HL-60/S4 treated with phorbol 12-myristate 13-acetate at 8.2 ng/mL for 4 days and 3 days (cell line): ENCODE data around the gene BLOC1S1.

Experiments
- in situ Hi-C: fragments of 300-500 bp; cut with MboI; formaldehyde crosslinking; loops from 2 replicates; pipeline ENCODE4 v1.15.0; 2022; ENCODE audit warnings: low sequenced_read_pairs

Gene BLOC1S1

DNA sequence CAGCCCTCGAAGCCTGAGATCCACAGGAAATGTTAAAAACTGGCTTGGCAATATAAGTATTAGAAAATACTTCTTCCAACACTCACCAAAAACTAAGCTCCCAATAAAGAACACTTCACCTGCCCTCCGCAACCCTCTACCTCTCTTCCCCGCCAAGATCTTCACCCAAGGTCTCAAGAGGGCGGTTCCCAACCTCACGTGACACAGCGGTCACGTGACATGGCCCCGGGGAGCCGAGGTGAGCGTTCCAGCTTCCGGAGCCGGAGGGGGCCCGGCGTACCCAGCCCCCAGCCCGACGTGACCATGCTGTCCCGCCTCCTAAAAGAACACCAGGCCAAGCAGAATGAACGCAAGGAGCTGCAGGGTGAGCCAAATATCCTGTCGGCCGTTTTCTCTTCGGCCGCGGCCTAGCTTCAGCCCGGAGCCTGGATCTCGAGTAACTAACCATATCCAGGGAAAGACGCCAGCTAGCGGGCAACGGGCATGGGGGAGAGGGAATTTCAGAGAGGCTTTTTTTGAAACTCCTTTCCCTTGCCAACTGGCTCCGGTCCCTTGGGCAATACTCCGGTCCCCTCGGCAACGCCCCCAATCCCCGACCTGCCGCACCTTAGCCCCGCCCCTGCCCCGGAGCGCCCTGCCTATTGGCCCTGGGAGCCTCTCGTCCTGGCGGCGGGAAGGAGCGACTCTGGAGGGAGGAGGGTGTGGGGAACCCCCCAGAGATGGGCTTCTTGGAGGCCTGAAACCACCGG lies at the start of gene BLOC1S1:
TSS of gene BLOC1S1 (plus strand) at position 214 of the 749 bp plus-strand sequence. CDS start at position 220, 6 bp downstream.
- in situ Hi-C loops: no loop called here

DNA sequence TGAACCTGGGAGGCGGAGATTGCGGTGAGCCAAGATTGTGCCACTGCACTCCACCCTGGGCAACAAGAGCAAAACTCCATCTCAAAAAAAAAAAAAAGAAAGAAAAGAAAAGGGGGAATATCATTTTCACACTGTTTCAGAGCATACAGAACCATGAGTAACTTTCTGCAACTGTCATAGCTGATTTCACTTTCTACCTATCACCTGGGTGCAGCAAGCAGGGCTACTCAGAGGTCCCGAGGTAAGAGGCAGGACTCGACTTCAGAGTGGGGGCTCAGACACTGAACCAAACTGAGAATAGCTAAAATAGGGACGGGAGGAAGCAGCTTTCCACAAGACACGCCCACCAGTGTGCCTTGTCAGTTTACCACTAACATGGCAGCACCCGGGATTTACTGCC lies 49.3 kb upstream of the BLOC1S1 start:
- in situ Hi-C loops: loop anchor here (25.0 kb wide), 1 partner anchor 479 kb away; no protein-coding TSS in a partner anchor

DNA sequence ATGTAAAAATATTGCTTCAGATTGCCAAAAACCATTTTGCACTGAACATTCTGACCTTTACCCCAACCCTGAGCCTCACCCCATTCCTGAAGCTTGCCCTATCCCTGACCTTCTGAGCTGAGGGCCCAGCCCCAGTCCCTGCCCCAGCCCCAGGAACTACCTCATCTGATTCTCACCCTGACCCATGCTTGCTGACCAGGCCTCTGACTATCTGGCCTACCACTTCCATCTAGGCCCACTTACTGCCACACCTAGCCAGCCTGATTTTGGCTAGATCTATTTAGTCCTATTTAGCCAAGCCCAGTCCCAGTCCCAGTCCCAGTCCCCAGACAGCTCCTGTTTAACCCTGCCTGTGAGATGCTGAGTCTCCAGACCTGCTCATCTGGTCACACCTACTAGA lies 45.6 kb upstream of the BLOC1S1 start:
- in situ Hi-C loops: loop anchor here (25.0 kb wide), 1 partner anchor 483 kb away; no protein-coding TSS in a partner anchor

DNA sequence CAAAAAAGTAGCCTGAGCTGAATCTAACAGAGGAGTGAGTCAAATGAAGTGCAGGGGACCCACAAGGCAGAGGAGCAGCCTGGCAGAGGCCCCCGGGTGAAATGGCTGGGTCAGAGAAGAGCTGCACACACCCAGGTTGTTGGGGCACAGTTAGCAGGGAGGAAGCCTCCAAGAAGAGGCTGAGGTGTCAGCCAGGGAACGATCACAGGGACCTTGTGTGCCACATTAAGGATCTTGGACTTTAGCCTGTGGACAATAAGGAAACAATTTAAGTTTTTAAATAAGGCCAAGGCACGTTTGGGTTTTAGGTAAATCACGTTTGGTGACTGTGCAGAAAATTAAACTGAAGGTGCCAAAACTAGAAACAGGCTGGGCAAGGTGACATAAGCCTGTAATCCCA lies 44.1 kb upstream of the BLOC1S1 start:
- in situ Hi-C loops: loop anchor here (25.0 kb wide), 1 partner anchor 484 kb away; no protein-coding TSS in a partner anchor

DNA sequence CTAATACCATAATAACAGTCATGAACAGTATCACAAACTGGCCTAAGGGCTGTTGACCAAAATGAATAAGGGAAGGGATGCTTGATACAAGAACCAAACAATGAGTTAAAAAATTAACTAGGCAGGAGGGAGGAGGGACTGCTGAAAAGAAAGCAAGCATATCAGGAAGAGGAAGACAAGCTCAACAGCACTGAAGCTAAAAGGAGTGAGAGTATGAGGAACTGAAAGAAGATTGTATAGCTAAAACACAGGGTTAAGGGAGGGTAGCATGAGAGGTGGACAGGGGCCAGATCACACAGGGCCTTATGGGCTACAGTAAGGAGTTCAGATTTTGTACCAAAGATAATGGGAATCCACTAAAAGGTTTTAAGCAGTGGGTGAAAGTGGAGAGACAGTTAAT lies 42.2 kb upstream of the BLOC1S1 start:
- in situ Hi-C loops: loop anchor here (25.0 kb wide), 1 partner anchor 486 kb away; no protein-coding TSS in a partner anchor

DNA sequence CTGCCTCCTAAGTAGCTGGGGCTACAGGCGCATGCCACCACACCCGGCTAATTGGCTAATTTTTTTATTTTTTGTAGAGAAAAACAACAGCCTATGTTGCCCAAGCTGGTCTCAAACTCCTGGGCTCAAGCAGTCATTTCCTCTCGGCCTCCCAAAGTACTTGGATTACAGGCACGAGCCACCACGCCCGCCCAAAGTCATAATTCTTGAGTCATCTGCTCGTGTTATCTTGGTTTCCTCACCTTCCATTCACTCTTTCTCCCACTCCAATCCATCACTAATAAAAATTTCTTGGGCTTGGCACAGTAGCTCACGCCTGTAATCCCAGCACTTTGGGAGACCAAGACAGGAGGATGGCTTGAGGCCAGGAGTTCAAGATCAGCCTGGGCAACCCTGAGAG lies 40.2 kb upstream of the BLOC1S1 start:
- in situ Hi-C loops: no loop called here

DNA sequence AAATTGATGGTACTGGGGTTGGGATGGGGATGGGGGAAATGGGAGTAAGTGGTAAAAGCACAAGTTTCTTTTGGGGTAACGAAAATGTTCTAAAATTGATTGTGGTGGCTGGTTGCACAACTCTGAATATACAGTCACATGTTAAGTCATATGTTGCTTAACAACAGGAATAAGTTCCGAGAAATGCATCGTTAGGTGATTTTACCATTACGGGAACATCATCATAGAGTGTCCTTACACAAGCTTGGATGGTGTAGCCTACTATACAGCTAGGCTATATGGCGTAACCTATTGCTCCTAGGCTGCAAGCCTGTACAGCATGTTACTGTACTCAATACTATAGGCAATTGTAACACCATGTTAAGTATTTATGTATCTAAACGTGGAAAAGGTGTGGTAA lies 39.1 kb upstream of the BLOC1S1 start:
- in situ Hi-C loops: no loop called here

DNA sequence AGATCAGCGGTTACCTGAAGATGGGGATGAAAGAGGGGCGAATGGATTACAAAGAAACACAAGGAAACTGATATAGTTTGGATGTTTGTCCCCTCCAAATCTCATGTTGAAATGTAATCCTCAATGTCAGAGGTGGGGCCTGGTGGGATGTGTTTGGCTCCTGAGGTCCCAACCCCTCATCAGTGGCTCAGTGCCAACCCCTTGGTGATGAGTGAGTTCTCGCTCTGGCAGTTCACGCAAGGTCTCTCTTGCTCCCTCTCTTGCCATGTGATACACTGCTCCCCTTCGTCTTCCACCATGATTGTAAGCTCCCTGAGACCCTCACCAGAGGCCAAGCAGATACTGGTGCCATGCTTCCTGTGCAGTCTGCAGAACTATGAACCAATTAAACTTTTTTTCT lies 36.2 kb upstream of the BLOC1S1 start:
- in situ Hi-C loops: no loop called here

DNA sequence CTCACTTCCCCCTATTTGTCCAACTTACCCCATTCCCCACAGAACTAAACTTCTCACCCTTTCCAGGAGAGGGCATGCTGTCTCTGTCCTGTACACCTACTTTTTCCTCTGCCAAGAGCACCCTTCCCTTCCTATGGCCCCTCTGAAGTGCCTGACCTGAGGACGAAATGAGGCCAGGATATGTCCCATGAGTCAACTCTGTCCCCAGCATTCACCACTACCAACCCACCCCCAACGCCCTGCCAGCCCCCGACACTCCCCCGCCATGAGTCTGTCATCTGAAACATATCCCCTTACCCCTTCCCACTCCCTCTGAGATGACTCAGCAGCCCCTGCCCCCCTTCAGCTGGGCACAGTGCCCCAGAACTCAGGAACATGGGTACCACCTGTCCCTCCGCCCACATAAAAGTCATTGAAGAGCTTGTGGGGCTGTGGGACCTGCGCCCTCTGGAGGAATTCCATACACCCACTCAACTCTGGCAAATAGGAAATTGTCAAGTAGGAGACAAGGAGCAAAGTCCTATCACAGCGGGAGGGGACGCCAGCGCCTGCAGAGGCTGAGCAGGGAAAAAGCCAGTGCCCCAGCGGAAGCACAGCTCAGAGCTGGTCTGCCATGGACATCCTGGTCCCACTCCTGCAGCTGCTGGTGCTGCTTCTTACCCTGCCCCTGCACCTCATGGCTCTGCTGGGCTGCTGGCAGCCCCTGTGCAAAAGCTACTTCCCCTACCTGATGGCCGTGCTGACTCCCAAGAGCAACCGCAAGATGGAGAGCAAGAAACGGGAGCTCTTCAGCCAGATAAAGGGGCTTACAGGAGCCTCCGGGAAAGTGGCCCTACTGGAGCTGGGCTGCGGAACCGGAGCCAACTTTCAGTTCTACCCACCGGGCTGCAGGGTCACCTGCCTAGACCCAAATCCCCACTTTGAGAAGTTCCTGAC lies 34.4 kb upstream of the BLOC1S1 start:
- in situ Hi-C loops: no loop called here

DNA sequence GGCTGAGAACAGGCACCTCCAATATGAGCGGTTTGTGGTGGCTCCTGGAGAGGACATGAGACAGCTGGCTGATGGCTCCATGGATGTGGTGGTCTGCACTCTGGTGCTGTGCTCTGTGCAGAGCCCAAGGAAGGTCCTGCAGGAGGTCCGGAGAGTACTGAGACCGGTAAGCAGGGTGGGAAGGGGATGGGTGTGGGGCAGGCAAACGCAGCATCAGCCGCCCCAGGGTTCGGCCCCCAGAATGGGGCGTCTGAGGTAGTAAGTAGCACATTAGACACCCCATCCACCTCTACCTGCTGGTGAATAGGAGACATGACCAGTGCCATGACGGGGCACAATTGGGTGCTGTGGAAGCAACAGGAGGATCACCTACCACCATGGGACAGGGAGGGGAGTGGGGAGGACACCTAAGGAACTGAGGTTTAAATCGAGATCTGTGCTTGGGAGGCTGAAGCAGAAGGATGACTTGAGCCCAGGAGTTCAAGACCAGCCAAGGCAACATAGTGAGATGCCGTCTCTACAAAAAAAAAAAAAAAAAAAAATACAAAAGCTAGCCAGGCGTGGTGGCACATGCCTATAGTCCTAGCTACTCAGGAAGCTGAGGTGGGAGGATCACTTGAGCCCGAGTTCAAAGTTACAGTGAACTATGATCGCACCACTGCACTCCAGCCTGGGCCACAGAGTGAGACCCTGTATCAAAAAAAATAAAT lies 33.6 kb upstream of the BLOC1S1 start:
- in situ Hi-C loops: no loop called here

DNA sequence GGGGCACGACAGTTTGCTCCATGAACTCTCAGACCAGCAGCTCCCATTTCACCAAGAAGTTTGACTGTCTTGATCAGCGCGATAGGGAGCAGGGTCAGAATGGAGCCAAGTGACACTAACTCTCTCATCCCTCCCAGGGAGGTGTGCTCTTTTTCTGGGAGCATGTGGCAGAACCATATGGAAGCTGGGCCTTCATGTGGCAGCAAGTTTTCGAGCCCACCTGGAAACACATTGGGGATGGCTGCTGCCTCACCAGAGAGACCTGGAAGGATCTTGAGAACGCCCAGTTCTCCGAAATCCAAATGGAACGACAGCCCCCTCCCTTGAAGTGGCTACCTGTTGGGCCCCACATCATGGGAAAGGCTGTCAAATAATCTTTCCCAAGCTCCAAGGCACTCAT lies 32.2 kb upstream of the BLOC1S1 start:
- in situ Hi-C loops: no loop called here

DNA sequence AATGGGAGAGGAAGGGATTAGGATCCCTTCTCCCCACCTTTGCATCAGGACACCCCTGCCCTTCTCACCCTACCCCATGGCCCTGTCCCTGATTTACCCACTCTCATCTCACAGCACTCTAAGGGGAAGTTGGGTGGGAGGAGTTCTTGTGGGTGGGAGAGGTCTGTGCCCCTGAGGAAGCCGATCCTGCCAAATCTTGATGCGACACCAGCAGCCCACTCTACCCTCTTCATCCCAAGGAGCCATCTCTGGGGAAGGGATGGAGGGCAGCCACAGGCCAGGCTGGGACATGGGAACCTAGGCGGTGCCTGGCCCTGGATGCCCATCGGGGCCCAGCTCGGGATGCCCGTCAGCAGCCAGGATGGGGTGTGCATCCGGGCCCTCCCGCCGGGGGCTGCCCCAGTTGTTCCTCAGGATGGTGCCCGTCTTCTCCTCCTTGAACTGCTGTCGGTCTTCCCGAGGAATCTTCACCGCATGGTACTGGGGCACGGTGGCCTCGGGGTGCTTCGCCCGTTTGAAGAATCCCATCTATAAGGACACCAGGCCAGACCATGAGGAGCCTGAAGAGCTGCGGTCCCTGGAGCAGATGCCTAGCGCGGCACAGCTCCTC lies 31.0 kb upstream of the BLOC1S1 start:
- in situ Hi-C loops: no loop called here

DNA sequence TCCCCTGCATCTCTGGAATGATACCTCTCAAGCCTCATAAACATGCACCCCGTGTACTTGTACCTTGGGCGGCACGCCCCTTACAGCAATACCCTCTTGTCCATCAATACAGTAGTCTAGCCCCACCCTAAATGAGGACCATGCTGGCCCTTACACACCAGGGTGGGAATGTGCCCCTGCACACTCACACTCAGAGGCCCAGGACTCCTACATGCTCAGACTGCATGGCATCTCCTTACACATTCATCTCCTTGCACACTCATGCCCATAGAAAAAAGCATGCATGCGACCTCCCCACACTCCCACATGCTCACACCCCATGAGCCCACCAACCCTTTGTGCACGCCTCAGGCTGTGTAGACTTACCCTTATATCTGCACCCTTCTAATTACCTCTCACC lies 30.2 kb upstream of the BLOC1S1 start:
- in situ Hi-C loops: no loop called here

DNA sequence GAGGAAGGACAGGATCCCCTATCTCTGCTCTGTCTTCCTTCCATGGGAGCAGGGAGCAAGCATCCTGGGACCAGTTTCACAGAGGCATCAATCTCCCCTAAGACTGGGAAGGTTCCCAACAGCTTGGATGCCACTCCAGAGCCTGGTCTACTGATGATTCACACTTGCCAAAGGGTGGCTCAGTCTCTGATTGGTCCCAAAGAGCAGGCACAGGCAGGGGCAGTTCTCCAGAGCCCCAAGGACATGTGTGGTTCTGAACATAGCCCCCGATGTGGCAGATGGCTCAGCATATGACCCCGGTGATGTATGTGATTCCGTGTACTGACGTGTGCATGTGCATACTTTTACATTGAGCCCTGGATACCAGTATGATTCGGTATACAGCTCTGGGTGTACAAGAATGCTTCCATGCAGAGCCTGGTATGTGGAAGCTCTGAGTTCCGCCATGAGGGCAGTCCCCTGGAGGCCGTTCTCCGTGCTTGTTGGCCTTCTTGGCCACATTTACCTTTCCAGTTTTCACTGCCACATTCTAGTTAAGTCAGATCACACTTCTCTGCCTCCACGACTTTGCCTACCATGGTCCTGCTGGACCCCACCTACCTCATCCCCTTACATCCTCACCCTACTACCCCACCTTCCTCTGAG lies 29.4 kb upstream of the BLOC1S1 start:
- in situ Hi-C loops: no loop called here

DNA sequence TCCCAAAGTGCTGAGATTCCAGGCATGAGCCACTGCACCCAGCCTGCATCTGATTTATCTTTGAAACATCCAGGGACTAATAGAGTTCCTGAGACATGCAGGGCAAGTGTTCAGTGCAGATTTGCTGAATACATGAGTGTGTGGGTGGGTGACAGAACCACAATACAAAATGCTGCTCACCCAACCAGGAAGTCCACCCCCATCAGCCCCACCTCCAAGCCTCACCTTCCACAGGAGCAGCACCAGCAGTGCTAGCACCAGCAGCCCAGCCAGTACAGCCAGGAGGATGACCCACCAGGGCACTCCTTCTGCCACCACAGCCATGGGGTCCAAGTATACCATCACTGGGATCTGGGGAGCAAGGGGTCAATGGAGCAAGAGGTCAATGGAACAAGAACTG lies 28.1 kb upstream of the BLOC1S1 start:
- in situ Hi-C loops: no loop called here

DNA sequence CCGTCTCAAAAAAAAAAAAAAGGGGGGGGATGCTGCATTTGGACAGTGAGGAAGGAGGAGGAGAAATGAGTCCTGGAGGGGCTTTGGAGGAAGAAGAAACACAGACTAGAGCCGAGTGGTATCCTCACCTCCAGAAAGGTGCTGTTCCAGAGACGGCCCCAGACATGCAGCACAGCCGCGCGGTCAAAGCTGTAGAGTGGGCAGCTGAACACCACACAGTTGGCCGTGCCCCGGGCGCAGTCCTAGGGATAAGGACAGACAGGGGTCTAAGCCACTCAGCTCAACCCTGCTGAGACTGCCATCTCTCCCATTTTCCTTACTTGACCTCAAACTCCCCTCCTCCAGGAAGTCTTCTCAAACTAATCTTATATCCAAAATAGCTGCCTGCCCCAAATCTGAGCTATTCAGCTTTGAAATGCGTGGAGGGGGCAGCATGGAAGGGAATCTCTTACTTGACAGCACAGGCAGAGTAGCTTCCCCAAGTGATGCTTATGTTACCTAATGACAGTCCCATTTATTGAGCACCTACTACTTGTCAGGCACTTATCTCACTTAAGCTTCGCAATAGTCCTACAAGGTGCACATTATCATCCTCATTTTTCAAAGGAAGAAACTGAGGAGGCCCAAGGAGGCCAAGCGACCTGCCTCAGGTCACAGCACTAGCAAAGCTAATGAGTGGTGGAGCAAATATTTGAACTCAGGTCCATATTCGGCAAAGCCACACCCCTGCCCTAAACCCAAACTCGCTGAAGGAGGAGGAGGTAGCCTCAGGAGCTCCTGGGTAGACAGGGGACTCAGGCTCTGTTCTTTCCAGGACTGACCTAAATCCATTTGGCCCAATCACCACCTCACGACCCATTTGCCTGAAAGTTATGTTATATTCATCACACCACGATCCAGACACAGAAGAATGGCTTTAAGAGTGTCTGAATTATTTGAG lies 26.9 kb upstream of the BLOC1S1 start:
- in situ Hi-C loops: no loop called here

DNA sequence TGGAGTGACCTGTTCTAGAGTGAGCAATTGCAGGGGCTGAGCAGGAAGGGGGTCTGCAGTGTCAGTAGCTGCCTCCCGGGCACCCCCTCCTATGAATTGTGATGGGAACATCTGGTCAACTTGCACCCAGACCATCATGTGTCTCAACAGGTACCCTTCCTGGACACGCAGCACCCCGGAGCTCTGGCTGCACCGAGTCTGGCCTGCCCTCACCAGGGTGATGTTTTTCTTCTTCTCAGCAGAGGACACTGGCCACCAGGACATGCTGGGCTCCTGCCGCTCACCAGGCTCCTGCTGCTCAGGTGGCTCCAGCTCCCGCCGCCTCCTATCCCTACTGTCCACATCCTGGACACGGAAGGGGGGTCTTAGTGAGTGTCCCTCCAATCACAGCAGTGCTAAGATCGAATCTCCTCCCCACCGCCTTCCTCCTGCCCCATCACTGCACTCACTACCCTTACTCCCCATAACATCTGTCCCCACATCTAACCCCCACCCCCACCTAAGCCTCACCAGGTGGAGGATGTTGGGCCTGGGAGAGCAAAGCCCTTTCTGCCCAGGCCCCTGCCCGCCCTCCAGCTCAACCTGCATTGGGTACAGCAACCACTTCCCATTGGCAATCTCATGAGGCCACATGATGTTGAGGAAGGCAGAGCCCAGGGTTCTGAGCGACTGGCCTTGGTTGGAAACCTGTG lies 23.1 kb upstream of the BLOC1S1 start:
- in situ Hi-C loops: no loop called here

DNA sequence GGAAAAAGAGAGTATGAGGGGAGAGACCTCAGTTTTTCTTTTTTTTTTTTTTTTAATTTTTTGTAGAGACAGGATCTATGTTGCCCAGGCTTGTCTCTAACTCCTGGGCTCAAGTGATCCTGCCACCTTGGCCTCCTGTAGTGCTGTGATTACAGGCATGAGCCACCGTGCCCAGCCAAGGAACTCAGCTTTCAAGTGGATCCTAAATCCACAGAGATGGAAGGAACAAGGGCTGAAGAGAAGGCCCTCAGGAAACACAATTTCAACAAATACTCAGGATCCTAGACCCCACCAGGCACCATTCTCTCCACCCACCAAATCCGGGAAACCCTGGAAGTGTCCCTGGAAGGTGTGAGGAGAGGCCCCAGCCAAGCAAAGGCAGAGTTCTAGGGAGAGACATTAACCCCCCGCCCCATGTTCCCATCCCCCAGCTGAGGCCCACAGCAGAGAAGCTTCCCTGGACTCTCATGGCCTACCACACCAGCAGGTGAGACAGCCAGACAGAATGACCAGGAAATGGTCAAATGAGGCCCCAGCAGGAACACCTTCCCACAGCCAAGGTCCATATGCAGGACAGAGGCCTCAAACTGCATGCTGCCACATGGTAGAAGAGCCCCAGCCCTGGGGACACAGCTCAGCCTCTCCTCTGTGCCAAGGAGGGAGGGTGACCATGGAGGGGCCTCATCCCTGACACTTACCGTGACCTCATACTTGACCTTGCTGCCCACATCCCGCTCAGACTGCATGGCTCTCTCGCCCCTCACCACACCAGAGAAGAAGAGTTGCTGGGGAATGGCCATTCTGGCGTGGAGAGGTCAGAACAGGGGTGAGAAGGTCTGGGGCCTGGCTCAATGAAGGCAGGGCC lies 22.3 kb upstream of the BLOC1S1 start:
- in situ Hi-C loops: no loop called here
